SH-SY5Y (cell line): ENCODE measurements around the gene CLPX.

ENCODE experiments used
- GATA2 ChIP-seq: IDR thresholded peaks from 2 replicates; pipeline ENCODE4 v1.6.1; 2011; ENCODE audit warnings: mild to moderate bottlenecking, low read depth, low read length
- GATA3 ChIP-seq: IDR thresholded peaks from 2 replicates; pipeline ENCODE4 v1.6.1; 2011; ENCODE audit warnings: low read depth, mild to moderate bottlenecking, low read length, moderate library complexity

GRCh38 chr15:65197337-65197645, 12.1 kb upstream of the CLPX start:
- TF ChIP-seq GATA2 (no peak), GATA3 (no peak)
